Stimulated activated CD4-positive, alpha-beta T cell treated with anti-CD3 and anti-CD28 coated beads, TNF-alpha, amount 100 ng/mL, for 1 hour (primary cell): ENCODE data around the gene SERINC2.

Experiments
- DNase-seq, 3 donors: peaks; one replicate each; pipeline ENCODE4 v3.0.0-alpha.2; 2020; ENCODE audit warnings: low read depth in 3 of 3, low spot score in 1 of 3

The SERINC2 gene

GRCh38 chr1:31432592-31433395 lies 19.8 kb downstream of the SERINC2 start:
- DNase-seq = no peak

- DNase-seq = no peak
Observed at GRCh38 chr1:31433396-31433930, 20.4 kb downstream of the SERINC2 start.

- no peak for DNase-seq
Observed at GRCh38 chr1:31434101-31434871, 21.3 kb downstream of the SERINC2 start.

- DNase-seq = no peak
Observed at GRCh38 chr1:31434979-31435378, 22.0 kb downstream of the SERINC2 start.

- no peak for DNase-seq
Observed at GRCh38 chr1:31435471-31436409, 22.7 kb downstream of the SERINC2 start.

GRCh38 chr1:31436596-31437432 lies 23.8 kb downstream of the SERINC2 start:
- DNase-seq = no peak

- DNase-seq = no peak
Observed at GRCh38 chr1:31437433-31438037, 24.5 kb downstream of the SERINC2 start.

- DNase-seq = no peak
Observed at GRCh38 chr1:31439276-31439675, 26.3 kb downstream of the SERINC2 start.

- no peak for DNase-seq
Observed at GRCh38 chr1:31441073-31441472, 28.1 kb downstream of the SERINC2 start.

- DNase-seq = no peak
Observed at GRCh38 chr1:31441558-31441957, 28.5 kb downstream of the SERINC2 start.

GRCh38 chr1:31441970-31442647 lies 29.1 kb downstream of the SERINC2 start:
- DNase-seq = no peak

- DNase-seq = no peak
Observed at GRCh38 chr1:31442648-31442994, 29.6 kb downstream of the SERINC2 start.

- no peak for DNase-seq
Observed at GRCh38 chr1:31443673-31444072, 30.7 kb downstream of the SERINC2 start.

- no peak for DNase-seq
Observed at GRCh38 chr1:31444725-31445448, 31.9 kb downstream of the SERINC2 start.

- no peak for DNase-seq
Observed at GRCh38 chr1:31445951-31446350, 32.9 kb downstream of the SERINC2 start.

- no peak for DNase-seq
Observed at GRCh38 chr1:31447210-31447609, 34.2 kb downstream of the SERINC2 start.

GRCh38 chr1:31453384-31454079 lies 40.5 kb downstream of the SERINC2 start:
- no peak for DNase-seq

GRCh38 chr1:31458287-31458896 lies 45.4 kb downstream of the SERINC2 start:
- DNase-seq = no peak
